ENCODE data around the gene CT47B1. TPM values are rescaled to one million over a fixed set of nuclear protein-coding genes. Genes with fewer than 3 reads are reported as not detected.
A peak's percentile ranks its signal among the peaks of the same experiment; 100 is the strongest.
"Not testable (repeated sequence)": the region's sequence is repeated elsewhere in the genome, so short reads cannot be mapped to it uniquely, and the experiment has no call there.

The CT47B1 gene
- not detected in 2 replicates for total RNA-seq (2014; rRNA removed; shearing (Covaris generic))

DNA sequence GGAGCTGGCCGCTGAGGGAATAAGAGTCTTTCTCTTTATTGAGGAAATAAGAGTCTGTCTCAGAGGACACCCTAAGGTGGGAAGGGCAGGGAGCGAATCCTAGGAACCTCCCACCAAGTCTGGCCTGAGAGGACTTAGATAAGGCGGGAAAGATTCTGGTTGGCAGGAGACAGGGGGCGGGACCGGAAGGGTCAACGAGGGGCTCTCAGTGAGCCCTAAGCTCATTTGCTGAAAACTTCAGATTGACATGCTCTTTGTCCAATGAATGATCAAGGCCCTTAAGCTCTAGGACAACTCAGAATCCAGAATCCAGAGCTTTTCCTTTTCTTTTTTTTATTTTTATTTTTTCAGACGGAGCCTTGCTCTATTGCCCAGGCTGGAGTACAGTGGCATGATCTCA lies at the start of gene CT47B1:
CT47B1 (minus strand) TSS at position 101 of the 400 bp plus-strand sequence. CDS start 196 bp downstream, outside the sequence.
- DNase-seq (ENCODE audit: low spot score) = not testable (repeated sequence)

DNA sequence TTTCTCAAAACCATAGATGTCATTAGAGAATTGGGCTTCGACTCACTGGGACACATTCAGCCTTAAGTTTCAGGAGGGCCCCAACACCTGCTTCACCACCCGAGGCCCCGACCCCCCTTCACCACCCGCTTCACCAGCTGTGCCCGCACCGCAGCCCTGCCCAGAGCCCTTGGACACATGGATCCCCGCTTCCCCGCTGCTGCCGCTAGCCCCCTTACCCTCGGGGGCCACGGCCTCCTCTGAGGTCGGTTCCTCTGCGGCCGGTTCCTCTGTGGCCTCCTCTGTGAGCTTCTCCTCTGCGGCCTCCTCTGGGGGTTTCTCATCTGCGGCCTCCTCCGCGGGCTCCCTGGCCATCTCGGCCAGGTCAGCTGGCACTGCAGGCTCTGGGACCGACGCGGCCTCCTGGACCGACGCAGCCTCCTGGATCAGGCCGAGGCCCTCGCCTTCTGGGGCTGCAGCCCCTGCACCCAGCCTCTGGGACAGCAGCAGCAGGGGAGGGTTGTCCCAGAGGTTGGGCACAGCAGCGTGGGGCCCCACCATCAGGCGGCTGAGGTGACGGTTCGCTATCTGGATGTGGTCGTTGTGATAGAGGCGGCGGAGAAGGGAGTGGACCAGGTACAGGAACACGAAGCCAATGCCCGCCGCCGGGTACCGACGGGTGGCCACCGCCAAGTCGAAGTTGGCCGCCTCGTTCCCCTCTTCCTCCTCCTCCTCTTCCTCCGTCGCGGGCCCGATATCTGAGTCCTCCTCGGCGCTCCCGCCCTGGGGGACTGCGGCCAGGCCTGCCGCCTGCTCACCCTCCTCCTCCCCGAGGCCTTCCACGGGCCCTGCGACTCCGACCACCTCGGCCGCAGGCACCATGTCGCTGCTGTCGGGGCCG lies 748 bp downstream of the CT47B1 start:
- DNase-seq (ENCODE audit: low spot score) = no peak

DNA sequence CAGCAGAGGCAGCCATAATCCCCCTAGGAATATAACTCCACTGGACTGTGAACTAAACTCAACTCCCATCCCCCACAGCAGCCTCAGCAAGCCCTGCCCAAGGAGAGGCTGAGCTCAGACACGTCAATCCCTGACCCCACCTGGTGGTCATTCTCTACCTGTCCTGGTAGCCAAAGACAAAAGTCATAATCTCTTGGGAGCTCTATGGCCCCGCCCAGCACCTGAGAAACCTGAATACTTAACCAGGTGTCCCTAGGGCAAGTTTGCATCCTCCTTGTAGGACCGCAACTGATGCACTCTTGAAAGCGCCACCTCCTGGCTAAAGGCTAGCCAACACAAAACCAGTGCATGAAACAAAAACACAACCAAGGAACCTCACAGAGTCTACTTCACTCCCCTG lies 18.4 kb downstream of the CT47B1 start:
- no peak for DNase-seq (ENCODE audit: low spot score)

DNA sequence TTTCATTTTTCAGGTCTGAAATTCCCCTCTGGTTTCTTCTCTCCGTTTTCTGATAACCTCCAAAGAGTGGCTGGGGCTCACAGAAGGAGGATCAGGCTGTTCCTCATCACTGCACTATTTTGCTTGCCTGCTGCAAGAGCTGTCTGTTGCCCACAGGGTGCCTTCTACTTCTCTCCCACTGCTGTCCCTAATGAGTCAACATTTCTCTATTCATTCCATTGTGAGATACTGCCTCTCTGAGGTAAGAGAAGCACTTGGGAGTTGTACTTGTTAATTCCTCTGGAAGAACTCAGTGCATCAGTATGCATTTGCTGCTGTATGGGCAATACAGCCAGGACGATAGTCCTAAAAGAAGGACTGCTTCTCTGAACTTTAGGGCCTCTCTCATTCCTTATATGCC lies 34.8 kb downstream of the CT47B1 start:
- no peak for DNase-seq (ENCODE audit: low spot score)

DNA sequence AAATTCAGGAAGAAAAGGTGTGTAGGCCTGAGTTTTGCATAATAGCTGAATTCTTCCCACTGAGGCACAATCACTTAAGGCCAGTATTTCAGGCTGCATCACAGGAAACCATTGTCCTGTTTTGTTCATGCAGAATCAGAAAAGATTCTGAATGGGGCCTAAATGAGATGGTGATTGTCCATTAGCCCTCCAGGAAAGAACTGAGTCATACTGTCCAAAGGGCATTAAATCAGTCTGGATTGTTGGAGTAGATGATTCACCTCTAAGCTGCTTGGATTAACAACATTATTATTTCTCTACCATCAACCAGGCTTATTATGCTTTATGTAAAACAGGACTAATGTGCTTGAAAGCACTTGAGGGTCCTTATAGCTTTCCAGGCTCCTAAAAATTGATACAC lies 36.2 kb downstream of the CT47B1 start:
- peak; percentile 21 for DNase-seq (ENCODE audit: low spot score)

DNA sequence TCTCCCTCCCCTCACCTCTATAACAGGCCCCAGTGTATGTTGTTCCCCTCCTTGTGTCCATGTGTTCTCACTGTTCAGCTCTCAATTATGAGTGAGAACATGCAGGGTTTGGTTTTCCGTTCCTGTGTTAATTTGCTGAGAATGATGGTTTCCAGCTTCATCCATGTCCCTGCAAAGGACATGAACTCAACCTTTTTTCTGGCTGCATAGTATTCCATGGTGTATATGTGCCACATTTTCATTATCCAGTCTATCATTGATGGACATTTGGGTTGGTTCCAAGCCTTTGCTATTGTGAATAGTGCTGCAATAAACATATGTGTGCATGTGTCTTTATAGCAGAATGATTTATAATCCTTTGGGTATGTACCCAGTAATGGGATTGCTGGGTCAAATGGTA lies 48.5 kb downstream of the CT47B1 start:
- not testable (repeated sequence) for DNase-seq (ENCODE audit: low spot score)

DNA sequence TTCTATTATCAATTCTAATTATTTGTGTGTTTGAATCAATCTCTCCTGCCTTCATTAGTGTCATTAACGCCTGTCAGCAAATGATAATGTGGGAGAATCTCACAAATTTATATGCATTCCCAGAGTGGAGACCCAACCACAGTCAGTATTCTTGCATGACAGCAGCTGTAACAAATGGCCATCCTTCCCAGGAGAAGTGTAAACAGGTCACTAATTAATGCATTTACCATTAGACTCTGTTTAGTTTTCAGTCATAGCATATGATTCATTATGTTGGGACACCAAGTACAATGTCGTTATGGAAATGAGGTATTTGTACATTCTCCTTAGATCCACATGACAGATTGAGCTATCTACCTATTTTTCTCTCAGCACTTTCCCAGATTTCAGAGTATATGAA lies 50.5 kb downstream of the CT47B1 start:
- DNase-seq (ENCODE audit: low spot score) = no peak

DNA sequence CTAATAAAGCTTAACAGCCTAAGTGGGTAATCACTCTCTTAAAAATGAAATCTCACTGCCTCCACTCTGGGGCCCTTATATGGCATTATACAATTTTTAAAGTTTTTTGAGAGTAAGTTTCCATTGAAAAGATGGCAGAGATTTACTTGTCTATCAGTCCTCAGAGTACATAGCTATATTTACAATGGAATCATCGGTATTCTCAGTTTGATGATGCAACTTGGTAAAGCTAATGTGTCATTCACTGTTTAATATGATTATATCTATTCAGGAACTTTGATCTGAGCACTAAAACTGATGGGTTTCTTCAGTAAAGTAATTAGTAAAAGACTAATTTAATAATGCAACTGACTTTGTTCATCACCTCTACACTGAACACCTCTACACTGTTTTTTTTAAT lies 51.6 kb downstream of the CT47B1 start:
- DNase-seq (ENCODE audit: low spot score) = no peak

DNA sequence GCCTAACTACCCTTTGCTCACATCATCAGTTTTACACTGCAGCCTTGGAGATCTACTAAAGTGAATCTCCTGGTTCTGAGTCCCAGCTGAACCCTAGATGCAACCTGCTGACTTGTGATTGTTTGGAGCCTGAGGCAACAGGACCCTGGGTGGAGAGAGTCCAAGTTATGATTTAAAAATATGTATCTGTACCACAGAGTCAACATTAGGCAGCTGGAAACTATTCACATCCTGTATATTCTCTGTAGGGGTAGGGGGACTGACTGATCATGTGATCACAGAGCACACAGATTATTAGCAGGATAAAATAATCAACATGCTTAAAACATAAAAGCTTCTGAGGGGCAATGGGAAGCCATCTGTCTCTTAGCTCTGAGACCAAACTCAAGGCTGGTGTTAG lies 52.1 kb downstream of the CT47B1 start:
- DNase-seq (ENCODE audit: low spot score) = no peak

Other genes starting within 250 kb of the CT47B1 start
- 24.1 and 24.7 TPM in 2 replicates for gene C1GALT1C1, start 245.8 kb downstream of the CT47B1 start, total RNA-seq (2014; rRNA removed; shearing (Covaris generic))
- gene CT47A11, start 61.3 kb upstream of the CT47B1 start, total RNA-seq (2014; rRNA removed; shearing (Covaris generic)) = not detected in 2 replicates
- gene CT47A10, start 66.2 kb upstream of the CT47B1 start, total RNA-seq (2014; rRNA removed; shearing (Covaris generic)) = not detected in 2 replicates
- not detected in 2 replicates for gene CT47A9, start 71.0 kb upstream of the CT47B1 start, total RNA-seq (2014; rRNA removed; shearing (Covaris generic))
- not detected in 2 replicates for gene CT47A8, start 75.9 kb upstream of the CT47B1 start, total RNA-seq (2014; rRNA removed; shearing (Covaris generic))
- gene CT47A7, start 80.7 kb upstream of the CT47B1 start, total RNA-seq (2014; rRNA removed; shearing (Covaris generic)) = not detected in 2 replicates
- not detected in 2 replicates for gene CT47A6, start 85.6 kb upstream of the CT47B1 start, total RNA-seq (2014; rRNA removed; shearing (Covaris generic))
- not detected in 2 replicates for gene CT47A5, start 90.5 kb upstream of the CT47B1 start, total RNA-seq (2014; rRNA removed; shearing (Covaris generic))
- not detected in 2 replicates for gene CT47A4, start 95.3 kb upstream of the CT47B1 start, total RNA-seq (2014; rRNA removed; shearing (Covaris generic))
- not detected in 2 replicates for gene CT47A3, start 100.2 kb upstream of the CT47B1 start, total RNA-seq (2014; rRNA removed; shearing (Covaris generic))
- gene CT47A2, start 105.1 kb upstream of the CT47B1 start, total RNA-seq (2014; rRNA removed; shearing (Covaris generic)) = not detected in 2 replicates
- gene CT47A1, start 109.9 kb upstream of the CT47B1 start, total RNA-seq (2014; rRNA removed; shearing (Covaris generic)) = not detected in 2 replicates
- gene GLUD2, start 171.7 kb upstream of the CT47B1 start, total RNA-seq (2014; rRNA removed; shearing (Covaris generic)) = 2.5 and 2.7 TPM in 2 replicates

Data from A172 (cell line).